ENCODE data around the gene KIAA0040.

The KIAA0040 gene

GRCh38 chr1:175200678-175201521 is 8.3 kb upstream of the KIAA0040 start:
- DNase-seq = no peak

GRCh38 chr1:175198332-175198731 is 5.8 kb upstream of the KIAA0040 start:
- DNase-seq = no peak

GRCh38 chr1:175197531-175197930 is 5.0 kb upstream of the KIAA0040 start:
- DNase-seq = no peak

GRCh38 chr1:175195798-175196197 is 3.2 kb upstream of the KIAA0040 start:
- DNase-seq = no peak

GRCh38 chr1:175195281-175195680 is 2.7 kb upstream of the KIAA0040 start:
- DNase-seq = no peak

GRCh38 chr1:175193527-175193910 is 943 bp upstream of the KIAA0040 start:
- DNase-seq = no peak

- DNase-seq = peak; percentile 27
Measured at GRCh38 chr1:175192111-175192629, 406 bp downstream of the KIAA0040 start.

GRCh38 chr1:175191659-175192058 is 917 bp downstream of the KIAA0040 start:
- DNase-seq = no peak

- DNase-seq = peak; percentile 25
Measured at GRCh38 chr1:175188936-175189335, 3.6 kb downstream of the KIAA0040 start.

- DNase-seq = no peak
Measured at GRCh38 chr1:175186433-175187160, 6.0 kb downstream of the KIAA0040 start.

GRCh38 chr1:175185903-175186302 is 6.7 kb downstream of the KIAA0040 start:
- no peak for DNase-seq

- DNase-seq = no peak
Measured at GRCh38 chr1:175183586-175183985, 9.0 kb downstream of the KIAA0040 start.

- DNase-seq = no peak
Measured at GRCh38 chr1:175182201-175182746, 10.3 kb downstream of the KIAA0040 start.

- no peak for DNase-seq
Measured at GRCh38 chr1:175179837-175180590, 12.6 kb downstream of the KIAA0040 start.

- no peak for DNase-seq
Measured at GRCh38 chr1:175178456-175178855, 14.1 kb downstream of the KIAA0040 start.

GRCh38 chr1:175178056-175178455 is 14.5 kb downstream of the KIAA0040 start:
- no peak for DNase-seq

GRCh38 chr1:175176246-175176645 is 16.3 kb downstream of the KIAA0040 start:
- DNase-seq = no peak

GRCh38 chr1:175174309-175175102 is 18.1 kb downstream of the KIAA0040 start:
- no peak for DNase-seq

GRCh38 chr1:175173531-175173930 is 19.0 kb downstream of the KIAA0040 start:
- no peak for DNase-seq

- DNase-seq = no peak
Measured at GRCh38 chr1:175172503-175172902, 20.1 kb downstream of the KIAA0040 start.

- DNase-seq = no peak
Measured at GRCh38 chr1:175171036-175171913, 21.3 kb downstream of the KIAA0040 start.
